ENCODE measurements around the gene KIF5A.

KIF5A gene

GRCh38 chr12:57536597-57536942 lies 13.3 kb upstream of the KIF5A start:
- H3K27ac ChIP-seq, result no peak overlapping the region
- CTCF ChIA-PET, result no interaction called here
- POLR2A ChIA-PET (ENCODE audit: low non-redundant PET), result no interaction called here
- no peak for DNase-seq (ENCODE audit: low spot score)
- TF ChIP-seq, protein P1, sequence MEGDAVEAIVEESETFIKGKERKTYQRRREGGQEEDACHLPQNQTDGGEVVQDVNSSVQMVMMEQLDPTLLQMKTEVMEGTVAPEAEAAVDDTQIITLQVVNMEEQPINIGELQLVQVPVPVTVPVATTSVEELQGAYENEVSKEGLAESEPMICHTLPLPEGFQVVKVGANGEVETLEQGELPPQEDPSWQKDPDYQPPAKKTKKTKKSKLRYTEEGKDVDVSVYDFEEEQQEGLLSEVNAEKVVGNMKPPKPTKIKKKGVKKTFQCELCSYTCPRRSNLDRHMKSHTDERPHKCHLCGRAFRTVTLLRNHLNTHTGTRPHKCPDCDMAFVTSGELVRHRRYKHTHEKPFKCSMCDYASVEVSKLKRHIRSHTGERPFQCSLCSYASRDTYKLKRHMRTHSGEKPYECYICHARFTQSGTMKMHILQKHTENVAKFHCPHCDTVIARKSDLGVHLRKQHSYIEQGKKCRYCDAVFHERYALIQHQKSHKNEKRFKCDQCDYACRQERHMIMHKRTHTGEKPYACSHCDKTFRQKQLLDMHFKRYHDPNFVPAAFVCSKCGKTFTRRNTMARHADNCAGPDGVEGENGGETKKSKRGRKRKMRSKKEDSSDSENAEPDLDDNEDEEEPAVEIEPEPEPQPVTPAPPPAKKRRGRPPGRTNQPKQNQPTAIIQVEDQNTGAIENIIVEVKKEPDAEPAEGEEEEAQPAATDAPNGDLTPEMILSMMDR (conservative IDR thresholded peaks at IDR 0.05; ENCODE audit: low read depth), result no peak

- CTCF ChIA-PET, result no interaction called here
- TF ChIP-seq, protein P1 (conservative IDR thresholded peaks at IDR 0.05; ENCODE audit: low read depth), result no peak
- POLR2A ChIA-PET (ENCODE audit: low non-redundant PET), result no interaction called here
- DNase-seq (ENCODE audit: low spot score), result no peak
- H3K27ac ChIP-seq, result no peak overlapping the region
Observed at GRCh38 chr12:57539134-57539768, 10.6 kb upstream of the KIF5A start.

DNA sequence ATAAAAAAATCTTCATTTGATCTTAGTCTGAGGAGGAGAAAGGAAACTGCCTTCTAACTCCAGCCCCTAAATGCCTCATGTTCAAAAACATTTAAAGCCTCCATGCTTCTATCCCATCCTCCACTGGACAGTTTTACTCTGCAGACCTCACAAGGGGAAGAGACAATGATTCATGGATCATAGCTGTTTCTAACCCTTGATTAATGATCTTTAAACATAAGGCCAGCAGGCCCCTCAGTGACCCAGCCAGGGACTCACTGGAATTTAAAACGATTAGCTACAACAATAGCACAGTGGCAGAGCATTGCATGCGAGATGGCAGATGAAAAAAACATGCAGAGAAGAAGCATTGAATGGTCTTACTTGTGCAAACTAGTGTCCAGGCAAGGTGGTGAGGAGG lies 8.8 kb upstream of the KIF5A start:
- no peak overlapping the region for H3K27ac ChIP-seq
- DNase-seq (ENCODE audit: low spot score), result no peak
- TF ChIP-seq, protein P1 (conservative IDR thresholded peaks at IDR 0.05; ENCODE audit: low read depth), result no peak
- POLR2A ChIA-PET (ENCODE audit: low non-redundant PET), result no interaction called here
- CTCF ChIA-PET, result interaction anchor here (1.1 kb wide), 1 partner anchor 16 kb away, joined by 3 read pairs; no protein-coding TSS in a partner anchor

DNA sequence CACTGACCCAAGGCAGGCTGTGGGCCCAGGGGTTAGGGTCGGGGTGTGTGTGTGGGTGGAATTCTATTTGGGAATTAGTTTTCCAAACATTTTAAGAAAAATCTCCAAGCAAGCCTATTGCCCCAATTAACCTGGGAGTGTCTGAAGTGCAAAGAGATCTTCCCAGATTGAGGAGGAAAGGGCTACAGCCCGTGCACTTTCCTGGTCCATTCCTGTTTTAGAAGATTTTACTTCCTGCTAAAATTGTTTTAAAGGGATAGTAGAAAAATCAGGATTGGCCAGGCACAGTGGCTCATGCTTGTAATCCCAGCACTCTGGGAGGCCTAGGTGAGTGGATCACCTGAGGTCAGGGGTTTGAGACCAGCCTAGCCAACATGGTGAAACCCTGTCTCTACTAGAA lies 8.1 kb upstream of the KIF5A start:
- ChIA-PET POLR2A (ENCODE audit: low non-redundant PET) (no interaction called here), CTCF (interaction anchor here (0.7 to 1.1 kb wide), 2 partner anchors 17 to 215 kb away, joined by 3 to 4 read pairs; no protein-coding TSS in a partner anchor)

GRCh38 chr12:57543581-57543980 lies 6.3 kb upstream of the KIF5A start:
- no peak for DNase-seq (ENCODE audit: low spot score)
- TF ChIP-seq, protein P1 (conservative IDR thresholded peaks at IDR 0.05; ENCODE audit: low read depth), result no peak
- H3K27ac ChIP-seq, result no peak overlapping the region
- POLR2A ChIA-PET (ENCODE audit: low non-redundant PET), result no interaction called here
- CTCF ChIA-PET, result no interaction called here

More for the DNA sequence above, 8.1 kb upstream of the KIF5A start:
- no peak overlapping the region for H3K27ac ChIP-seq
- DNase-seq (ENCODE audit: low spot score), result no peak
- TF ChIP-seq, protein P1 (conservative IDR thresholded peaks at IDR 0.05; ENCODE audit: low read depth), result no peak

- TF ChIP-seq, protein P1 (conservative IDR thresholded peaks at IDR 0.05; ENCODE audit: low read depth), result no peak
- DNase-seq (ENCODE audit: low spot score), result peak; percentile 71
- CTCF ChIA-PET, result no interaction called here
- H3K27ac ChIP-seq, result peak overlapping the region; percentile 81
- POLR2A ChIA-PET (ENCODE audit: low non-redundant PET), result interaction anchor here (0.7 kb wide), 1 partner anchor 183 kb away, joined by 3 read pairs; no protein-coding TSS in a partner anchor
Observed at GRCh38 chr12:57545809-57546437, 3.9 kb upstream of the KIF5A start.

Measured in RWPE1 (cell line).